CD4-positive, CD25-positive, alpha-beta regulatory T cell (primary cell): ENCODE measurements around the gene RHBDF1. TPM values are rescaled to one million over a fixed set of nuclear protein-coding genes. Genes with fewer than 3 reads are reported as not detected.
A peak's percentile ranks its signal among the peaks of the same experiment; 100 is the strongest.
"Not testable (repeated sequence)": the region's sequence is repeated elsewhere in the genome, so short reads cannot be mapped to it uniquely, and the experiment has no call there.

Experiments used
- ATAC-seq, 2 donors: fragments of 150-1000 bp; cut with Tn5 transposase; one replicate each; pipeline ENCODE4 v1.10.0; 2021; ENCODE audit warnings: low read depth in 2 of 2, moderate number of reproducible peaks in 2 of 2, moderate library complexity in 1 of 2
- DNase-seq, 3 donors: peaks; one replicate each; pipeline versions ENCODE4 v3.0.0 to v3.0.0-alpha.2; 2012 to 2022; ENCODE audit warnings: mixed read lengths in 1 of 3
- H3K27ac ChIP-seq: one replicate; pipeline ENCODE4 v1.7.0; 2013; ENCODE audit warnings: mild to moderate bottlenecking, low read length; ENCODE audit not compliant: insufficient read depth, poor library complexity, severe bottlenecking
- H3K27me3 ChIP-seq: one replicate; pipeline ENCODE4 v1.7.0; 2013; ENCODE audit warnings: low read length; ENCODE audit not compliant: control insufficient read depth, insufficient read depth
- H3K36me3 ChIP-seq: one replicate; pipeline ENCODE4 v1.7.0; 2013; ENCODE audit warnings: mild to moderate bottlenecking, low read length, moderate library complexity; ENCODE audit not compliant: control insufficient read depth, insufficient read depth
- H3K4me1 ChIP-seq: 2 replicates; pipeline ENCODE4 v1.7.0; 2013; ENCODE audit warnings: mild to moderate bottlenecking, low read length; ENCODE audit not compliant: insufficient read depth, control insufficient read depth, poor library complexity, severe bottlenecking
- H3K4me3 ChIP-seq: one replicate; pipeline ENCODE4 v1.7.0; 2013; ENCODE audit warnings: low read depth, mild to moderate bottlenecking, low read length, moderate library complexity
- H3K9me3 ChIP-seq, 2 experiments: 1 replicate in 1 of 2; 2 replicates in 1 of 2; pipeline ENCODE4 v1.7.0; 2013; ENCODE audit warnings: low read length in 2 of 2, mild to moderate bottlenecking in 1 of 2, moderate library complexity in 1 of 2; ENCODE audit not compliant: control insufficient read depth in 2 of 2
- H3K27ac Mint-ChIP-seq, 3 donors: one replicate each; pipeline ENCODE4 v1.8.0; 2020 to 2022; ENCODE audit warnings: mild to moderate bottlenecking in 3 of 3, mixed read lengths in 3 of 3, moderate library complexity in 2 of 3
- H3K27me3 Mint-ChIP-seq: one replicate; pipeline ENCODE4 v1.8.0; 2022; ENCODE audit warnings: mild to moderate bottlenecking, mixed read lengths
- H3K36me3 Mint-ChIP-seq: one replicate; pipeline ENCODE4 v1.8.0; 2020; ENCODE audit warnings: mixed read lengths
- H3K4me1 Mint-ChIP-seq, 4 donors: one replicate each; pipeline ENCODE4 v1.8.0; 2020 to 2022; ENCODE audit warnings: mixed read lengths in 4 of 4, mild to moderate bottlenecking in 1 of 4
- H3K4me3 Mint-ChIP-seq, 4 donors: one replicate each; pipeline ENCODE4 v1.8.0; 2020 to 2022; ENCODE audit warnings: mild to moderate bottlenecking in 4 of 4, mixed read lengths in 4 of 4, moderate library complexity in 3 of 4
- H3K9me3 Mint-ChIP-seq, 7 donors: one replicate each; pipeline ENCODE4 v1.8.0; 2020 to 2022; ENCODE audit warnings: mixed read lengths in 7 of 7, mild to moderate bottlenecking in 3 of 7, moderate library complexity in 2 of 7
- polyA plus RNA-seq, 4 donors: library from polyadenylated mRNA; unstranded; fragments of 300-500 nt; fragmentation: Illumina TruSeq; gene quantifications; one replicate each; pipeline ENCODE4 v1.2.3, GENCODE V29; 2021
- total RNA-seq: library from RNA; stranded (reverse); gene quantifications from one replicate; pipeline ENCODE4 v1.2.3, GENCODE V29; 2022

The RHBDF1 gene
- total and polyA plus RNA-seq, 5 donors from 2014 or later = 0.67 TPM; not detected in 4

GRCh38 chr16:34648-34987 lies 37.8 kb downstream of the RHBDF1 start:
- no peaks in the 10 kb centered on the region for H3K27me3 ChIP-seq
- no peak overlapping the region for H3K27ac ChIP-seq
- no peaks in the 10 kb centered on the region for H3K9me3 Mint-ChIP-seq
- ATAC-seq = no peak
- H3K36me3 Mint-ChIP-seq = peaks cover 4% of the 10 kb centered on the region
- H3K4me1 Mint-ChIP-seq = peaks cover 0 to 35% (median 22%) of the 10 kb centered on the region in 4 donors
- no peak for DNase-seq
- H3K9me3 ChIP-seq = no peaks in the 10 kb centered on the region
- H3K27ac Mint-ChIP-seq = peak overlapping the region; percentile 9 to 66 (median 11)
- no peak overlapping the region for H3K4me3 ChIP-seq
- no peaks in the 10 kb centered on the region for H3K36me3 ChIP-seq
- no peaks in the 10 kb centered on the region for H3K27me3 Mint-ChIP-seq
- H3K4me1 ChIP-seq = peaks cover 17% of the 10 kb centered on the region
- H3K4me3 Mint-ChIP-seq = no peak overlapping the region

GRCh38 chr16:33877-34647 lies 38.4 kb downstream of the RHBDF1 start:
- ATAC-seq (no peak), DNase-seq (no peak)
- Histone ChIP-seq H3K9me3 (no peaks in the 10 kb centered on the region), H3K4me1 (peaks cover 12% of the 10 kb centered on the region), H3K36me3 (no peaks in the 10 kb centered on the region), H3K4me3 (no peak overlapping the region), H3K27me3 (no peaks in the 10 kb centered on the region), H3K27ac (no peak overlapping the region)
- no peak overlapping the region for H3K4me3 Mint-ChIP-seq
- H3K4me1 Mint-ChIP-seq = peaks cover 0 to 29% (median 18%) of the 10 kb centered on the region in 4 donors
- H3K27me3 Mint-ChIP-seq = no peaks in the 10 kb centered on the region
- H3K36me3 Mint-ChIP-seq = peaks cover 4% of the 10 kb centered on the region
- H3K27ac Mint-ChIP-seq = peak overlapping the region; percentile 9 to 66 (median 11)
- H3K9me3 Mint-ChIP-seq = no peaks in the 10 kb centered on the region

GRCh38 chr16:33154-33876 lies 39.1 kb downstream of the RHBDF1 start:
- H3K27me3 Mint-ChIP-seq, H3K27ac Mint-ChIP-seq, H3K36me3 Mint-ChIP-seq, ATAC-seq, H3K36me3 ChIP-seq, H3K27ac ChIP-seq, H3K4me3 ChIP-seq, H3K9me3 Mint-ChIP-seq, H3K4me1 ChIP-seq, DNase-seq, H3K27me3 ChIP-seq, H3K9me3 ChIP-seq, H3K4me3 Mint-ChIP-seq: not testable (repeated sequence)
- peaks cover 0 to 22% (median 12%) of the 10 kb centered on the region in 4 donors for H3K4me1 Mint-ChIP-seq

GRCh38 chr16:30627-31026 lies 41.8 kb downstream of the RHBDF1 start:
- not testable (repeated sequence) for H3K9me3 Mint-ChIP-seq, H3K27me3 Mint-ChIP-seq, H3K27ac Mint-ChIP-seq, H3K4me3 Mint-ChIP-seq, H3K36me3 Mint-ChIP-seq, H3K4me3 ChIP-seq, H3K4me1 Mint-ChIP-seq, H3K36me3 ChIP-seq, H3K27ac ChIP-seq, DNase-seq, H3K4me1 ChIP-seq, ATAC-seq, H3K9me3 ChIP-seq, H3K27me3 ChIP-seq

- not testable (repeated sequence) for H3K4me1 Mint-ChIP-seq, H3K27ac ChIP-seq, H3K9me3 Mint-ChIP-seq, H3K27me3 ChIP-seq, H3K27ac Mint-ChIP-seq, H3K9me3 ChIP-seq, DNase-seq, H3K36me3 Mint-ChIP-seq, H3K4me3 Mint-ChIP-seq, H3K4me1 ChIP-seq, H3K4me3 ChIP-seq, H3K27me3 Mint-ChIP-seq, H3K36me3 ChIP-seq
- ATAC-seq = peak; percentile 51 to 60
Measured at GRCh38 chr16:25926-26348, 46.5 kb downstream of the RHBDF1 start.

GRCh38 chr16:24151-24550 lies 48.3 kb downstream of the RHBDF1 start:
- not testable (repeated sequence) for H3K27ac Mint-ChIP-seq, H3K27me3 Mint-ChIP-seq, H3K27me3 ChIP-seq, H3K4me1 ChIP-seq, H3K27ac ChIP-seq, H3K4me3 Mint-ChIP-seq, H3K9me3 ChIP-seq, ATAC-seq, H3K36me3 Mint-ChIP-seq, H3K9me3 Mint-ChIP-seq, DNase-seq, H3K36me3 ChIP-seq, H3K4me1 Mint-ChIP-seq, H3K4me3 ChIP-seq

- not testable (repeated sequence) for H3K9me3 Mint-ChIP-seq, H3K9me3 ChIP-seq, H3K27ac ChIP-seq, H3K27ac Mint-ChIP-seq, ATAC-seq, H3K4me3 Mint-ChIP-seq, H3K27me3 Mint-ChIP-seq, H3K4me1 ChIP-seq, H3K36me3 ChIP-seq, H3K4me1 Mint-ChIP-seq, DNase-seq, H3K36me3 Mint-ChIP-seq, H3K27me3 ChIP-seq, H3K4me3 ChIP-seq
Measured at GRCh38 chr16:20886-21285, 51.5 kb downstream of the RHBDF1 start.
